RWPE1 (cell line): Measurements from ENCODE around the gene GPR25.

Experiments used
- CTCF ChIA-PET: fragments of 350-600 bp; sonication (Branson Sonifier 250); formaldehyde crosslinking; extraction: SDS; loops from one replicate; lab custom pipeline; 2021; lab: Yijun Ruan, JAX
- POLR2A ChIA-PET: fragments of 400-600 bp; formaldehyde crosslinking; extraction: SDS; loops from one replicate; lab custom pipeline; 2020; ENCODE audit warnings: antibody characterized with exemption; ENCODE audit not compliant: low non-redundant PET; lab: Yijun Ruan, JAX
- DNase-seq: peaks from one replicate; pipeline ENCODE4 v3.0.0; 2012; ENCODE audit warnings: low spot score
- H3K27ac ChIP-seq: fragments of 450-650 bp; 2 replicates; pipeline ENCODE4 v1.5.1; 2017
- CTCF ChIP-seq: fragments of 450-650 bp; conservative IDR thresholded peaks from 2 replicates; pipeline ENCODE4 v1.5.1; 2017; ENCODE audit warnings: low read depth, mild to moderate bottlenecking

The GPR25 gene

GRCh38 chr1:200877010-200877409 lies 4.2 kb downstream of the GPR25 start:
- ChIA-PET CTCF (interaction anchor here (0.6 to 0.8 kb wide), 4 partner anchors 11 to 461 kb away, joined by 3 to 8 read pairs (median 4); no protein-coding TSS in a partner anchor), POLR2A (interaction anchor here (0.7 kb wide), 2 partner anchors 9 to 252 kb away, joined by 3 to 6 read pairs; no protein-coding TSS in a partner anchor)
- no peak for TF ChIP-seq CTCF
- DNase-seq: no peak
- H3K27ac ChIP-seq: no peak overlapping the region

DNA sequence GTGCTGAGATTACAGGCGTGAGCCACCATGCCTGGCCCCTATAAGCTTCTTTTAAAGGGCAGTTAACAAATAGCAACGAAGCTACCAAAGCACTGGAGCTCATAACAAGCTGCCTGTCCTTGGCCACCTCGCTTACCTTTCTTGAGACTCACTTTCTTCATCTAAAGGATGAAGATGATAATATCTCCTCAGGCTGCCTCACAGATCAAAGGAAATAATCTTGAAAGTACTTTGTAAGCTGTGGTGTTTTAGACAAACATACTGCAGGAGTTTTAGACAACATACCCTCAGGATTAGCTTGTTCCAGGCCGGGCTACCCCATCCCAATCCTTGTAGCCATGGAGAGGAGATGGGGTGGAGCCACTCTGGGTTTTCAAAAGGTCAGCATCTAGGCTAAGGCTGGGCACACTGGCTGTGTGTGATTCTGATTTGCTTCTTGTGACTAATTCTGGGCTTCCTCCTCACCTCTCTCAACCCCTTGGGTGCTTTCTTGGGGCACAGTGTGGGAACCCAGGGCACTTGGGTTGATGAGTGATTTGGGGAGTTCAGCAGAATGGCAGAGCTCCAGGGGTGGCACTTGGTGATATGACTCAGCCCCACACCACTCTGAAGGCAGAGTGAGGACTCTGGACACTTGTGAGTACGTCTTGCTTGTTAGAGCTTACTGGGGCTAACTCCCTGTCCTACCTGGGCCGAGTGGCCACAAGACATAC lies 5.2 kb downstream of the GPR25 start:
- POLR2A ChIA-PET: interaction anchor here (0.7 kb wide), 1 partner anchor 10 kb away, joined by 6 read pairs; no protein-coding TSS in a partner anchor
- CTCF ChIA-PET: interaction anchor here (0.6 kb wide), 3 partner anchors 24 to 111 kb away, joined by 3 to 8 read pairs (median 4); no protein-coding TSS in a partner anchor
- no peak overlapping the region for H3K27ac ChIP-seq
- no peak for DNase-seq
- no peak for TF ChIP-seq CTCF

DNA sequence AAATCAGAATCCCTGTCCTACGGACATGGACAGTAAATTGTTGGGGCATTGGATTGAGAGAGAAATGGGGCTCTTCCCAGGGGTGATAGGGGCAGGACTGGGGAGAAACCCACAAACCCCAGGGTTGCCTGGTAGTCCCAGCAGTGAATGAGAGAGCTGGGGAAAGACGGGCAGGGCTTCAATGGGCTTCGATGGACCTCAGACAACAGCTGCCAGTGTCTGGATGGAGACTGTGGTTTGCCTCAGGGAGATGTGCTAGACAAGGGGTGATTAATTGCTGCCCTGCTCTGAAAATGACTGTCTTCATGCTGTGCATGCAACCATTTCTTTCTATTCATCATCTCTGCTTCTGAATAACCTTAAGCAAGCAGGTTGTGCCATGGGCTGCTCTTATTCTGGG lies 7.4 kb downstream of the GPR25 start:
- no peak for TF ChIP-seq CTCF
- CTCF ChIA-PET: interaction anchor here (0.6 to 1.2 kb wide), 3 partner anchors 10 to 26 kb away, joined by 3 to 11 read pairs (median 3); partner anchors contain the start of gene INAVA
- POLR2A ChIA-PET: no interaction called here
- H3K27ac ChIP-seq: no peak overlapping the region
- DNase-seq: no peak

DNA sequence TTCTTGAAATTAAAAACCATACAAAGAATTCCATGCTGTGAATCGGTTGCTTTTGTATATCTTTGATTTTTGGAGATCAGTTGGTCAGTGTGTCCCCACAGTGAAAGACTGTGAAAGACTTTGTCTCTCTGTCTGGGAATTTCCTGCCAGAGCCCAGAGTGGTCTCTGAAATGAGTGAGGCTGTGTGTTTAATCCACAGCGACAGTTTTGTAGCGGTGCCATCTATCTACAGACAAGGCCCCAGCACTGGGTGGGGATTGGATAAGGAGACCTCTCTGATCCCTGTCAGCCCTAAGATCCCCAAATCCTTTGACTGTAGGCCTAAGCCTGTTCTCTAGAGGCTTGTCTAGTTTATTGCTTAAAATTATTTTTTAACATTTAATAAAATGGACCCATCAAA lies 10.3 kb downstream of the GPR25 start:
- POLR2A ChIA-PET: no interaction called here
- no peak for DNase-seq
- no peak for TF ChIP-seq CTCF
- no peak overlapping the region for H3K27ac ChIP-seq
- CTCF ChIA-PET: interaction anchor here (1.0 kb wide), 1 partner anchor 18 kb away, joined by 3 read pairs; no protein-coding TSS in a partner anchor

DNA sequence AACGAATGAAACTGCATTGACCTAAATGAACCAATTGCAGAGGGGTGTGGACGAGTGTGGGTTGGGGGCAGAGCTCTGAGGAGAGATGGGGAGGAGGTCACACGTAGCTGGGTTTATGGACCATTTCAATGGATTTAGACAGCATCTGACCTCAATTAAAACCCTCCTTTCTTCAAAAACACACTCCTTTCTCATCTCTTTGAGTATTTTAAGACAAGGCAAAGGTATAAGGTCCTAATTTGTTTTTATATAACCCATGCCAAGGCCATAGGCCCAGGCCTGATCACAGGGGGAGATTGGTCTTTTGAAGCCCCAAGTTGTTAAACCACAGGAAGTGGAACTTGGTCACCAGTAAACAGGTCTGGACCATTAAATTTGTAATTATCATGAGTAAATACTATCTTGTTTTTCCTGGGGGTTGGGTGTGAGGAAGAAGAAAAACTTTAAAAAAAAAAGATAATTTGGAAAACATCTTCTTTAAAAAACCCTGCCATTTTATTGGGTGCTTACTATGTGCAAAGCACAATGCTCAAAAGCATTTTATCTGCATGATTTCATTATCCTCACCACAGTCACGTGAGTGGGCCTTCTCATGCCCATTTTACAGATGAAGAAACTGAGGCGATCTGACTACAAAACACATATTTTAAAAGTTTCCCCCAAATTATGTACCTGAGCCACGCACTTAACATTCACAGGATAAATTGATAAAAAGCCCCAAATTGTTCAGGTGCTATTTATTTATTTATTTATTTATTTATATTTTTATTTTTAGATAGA lies 13.0 kb downstream of the GPR25 start:
- ChIA-PET POLR2A (no interaction called here), CTCF (interaction anchor here (0.7 kb wide), 1 partner anchor 151 kb away, joined by 3 read pairs; no protein-coding TSS in a partner anchor)
- no peak overlapping the region for H3K27ac ChIP-seq
- no peak for DNase-seq
- no peak for TF ChIP-seq CTCF

DNA sequence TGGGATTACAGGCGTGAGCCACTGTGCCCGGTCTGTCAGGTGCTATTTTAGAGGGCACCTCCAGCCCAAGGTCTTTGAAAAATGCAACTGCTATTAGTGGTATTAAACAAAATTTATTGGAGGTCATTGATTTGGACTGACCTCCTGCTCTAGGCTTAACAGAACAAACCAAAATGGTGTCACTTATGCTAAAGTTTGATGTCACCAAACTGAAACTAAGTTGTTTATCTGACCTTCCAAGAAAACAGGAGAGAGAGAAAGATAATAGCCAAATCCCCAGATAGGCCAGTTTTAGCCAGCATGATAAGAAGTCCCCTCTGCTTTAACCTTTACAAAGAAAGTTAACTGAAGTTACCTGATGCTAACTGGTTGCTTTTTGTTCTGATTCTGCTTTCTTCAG lies 13.8 kb downstream of the GPR25 start:
- ChIA-PET POLR2A (no interaction called here), CTCF (no interaction called here)
- no peak for DNase-seq
- H3K27ac ChIP-seq: no peak overlapping the region
- TF ChIP-seq CTCF: no peak
